IPS DF 4.7 (cell line): Measurements from ENCODE around the gene BMP3.

Source experiments
- DNase-seq: peaks from one replicate; pipeline ENCODE4 v3.0.0-alpha.2; 2013; ENCODE audit warnings: low spot score; ENCODE audit errors: extremely low read depth

BMP3 gene

GRCh38 chr4:81102107-81102506 is 71.6 kb downstream of the BMP3 start:
- DNase-seq: no peak

- no peak for DNase-seq
Observed at GRCh38 chr4:81106150-81106549, 75.6 kb downstream of the BMP3 start.
